GM19023 (cell line): ENCODE measurements around the gene NHERF2.
"Not testable (repeated sequence)": the region's sequence is repeated elsewhere in the genome, so short reads cannot be mapped to it uniquely, and the experiment has no call there.

Source experiments
- ATAC-seq: cut with Tn5 transposase; IDR thresholded peaks from one replicate; pipeline ENCODE4 v1.9.1; 2021; ENCODE audit warnings: mild to moderate bottlenecking, moderate library complexity; ENCODE audit not compliant: unreplicated experiment

NHERF2 gene

GRCh38 chr16:2025251-2025650 is 1.5 kb upstream of the NHERF2 start:
- ATAC-seq = no peak

DNA sequence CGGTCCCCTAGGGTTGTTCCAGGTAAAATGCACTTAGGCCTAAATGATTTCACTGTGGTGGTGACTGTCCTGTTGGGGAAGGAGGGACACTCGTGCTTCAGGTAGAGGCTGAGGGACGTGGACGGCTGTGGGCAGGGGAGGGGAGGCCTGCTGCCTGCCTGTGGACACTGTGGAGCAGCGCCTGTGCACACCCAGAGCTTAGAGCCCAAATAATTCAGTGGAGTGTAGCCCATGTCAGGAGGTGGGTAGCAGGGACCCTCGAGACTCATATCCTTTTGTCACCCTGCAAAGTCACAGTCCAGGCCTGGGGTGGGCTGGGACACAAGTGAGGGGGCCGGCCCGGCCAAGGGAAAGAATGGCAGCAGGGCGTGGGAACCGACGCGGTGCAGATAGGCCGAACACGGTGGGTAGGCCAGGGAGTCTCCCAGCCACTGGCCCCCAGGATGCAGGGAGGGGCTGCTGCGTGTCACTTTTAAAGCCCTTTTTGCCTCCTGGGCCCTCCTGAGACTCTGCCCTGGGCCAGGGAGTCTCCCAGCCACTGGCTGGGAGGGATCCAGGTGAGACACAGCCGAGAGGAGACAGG is 733 bp upstream of the NHERF2 start:
- no peak for ATAC-seq

DNA sequence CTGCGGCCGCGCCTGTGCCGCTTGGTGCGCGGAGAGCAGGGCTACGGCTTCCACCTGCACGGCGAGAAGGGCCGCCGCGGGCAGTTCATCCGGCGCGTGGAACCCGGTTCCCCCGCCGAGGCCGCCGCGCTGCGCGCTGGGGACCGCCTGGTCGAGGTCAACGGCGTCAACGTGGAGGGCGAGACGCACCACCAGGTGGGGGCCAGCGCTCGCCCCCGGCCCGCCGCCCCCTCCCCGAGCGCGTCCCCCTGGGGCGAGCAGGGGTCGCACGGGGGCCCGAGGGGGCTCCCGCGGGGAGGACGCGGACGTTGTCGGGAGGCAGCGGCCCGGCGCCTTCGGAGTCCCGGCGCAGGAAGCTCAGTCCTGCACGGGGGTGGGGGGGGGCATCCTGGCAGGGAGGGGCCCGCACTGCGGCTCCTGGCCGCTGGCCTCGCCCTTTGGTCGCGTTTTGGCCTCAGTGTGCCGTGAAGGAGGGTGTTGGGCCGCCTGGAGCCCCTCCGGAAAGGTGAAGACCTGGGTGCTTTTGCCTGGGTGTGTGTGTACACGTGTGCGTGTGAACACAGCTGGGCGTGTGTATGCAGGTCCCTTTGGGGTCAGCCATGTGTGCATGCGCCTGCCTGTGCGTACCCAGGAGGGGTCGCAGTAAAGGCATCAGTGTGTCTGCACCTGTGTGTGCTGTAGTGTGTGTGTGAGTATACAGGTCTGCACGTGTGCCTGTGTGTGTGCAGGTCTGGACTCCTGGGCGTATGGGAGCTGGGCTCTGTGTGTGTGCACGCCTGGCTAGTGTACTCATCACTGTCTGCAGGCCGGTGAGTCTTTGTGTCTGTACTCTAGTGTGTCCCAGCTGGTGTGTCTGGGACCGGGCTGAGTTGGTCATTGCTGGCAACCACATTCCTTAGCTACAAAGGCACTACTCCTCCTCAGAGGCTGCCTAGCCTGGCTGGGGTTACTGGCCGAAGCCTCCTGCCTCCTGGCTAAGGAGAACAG is 615 bp downstream of the NHERF2 start:
- no peak for ATAC-seq

- no peak for ATAC-seq
Observed at GRCh38 chr16:2028146-2028545, 1.4 kb downstream of the NHERF2 start.

- no peak for ATAC-seq
Observed at GRCh38 chr16:2028620-2029220, 2.0 kb downstream of the NHERF2 start.

- ATAC-seq = no peak
Observed at GRCh38 chr16:2029350-2029749, 2.6 kb downstream of the NHERF2 start.

DNA sequence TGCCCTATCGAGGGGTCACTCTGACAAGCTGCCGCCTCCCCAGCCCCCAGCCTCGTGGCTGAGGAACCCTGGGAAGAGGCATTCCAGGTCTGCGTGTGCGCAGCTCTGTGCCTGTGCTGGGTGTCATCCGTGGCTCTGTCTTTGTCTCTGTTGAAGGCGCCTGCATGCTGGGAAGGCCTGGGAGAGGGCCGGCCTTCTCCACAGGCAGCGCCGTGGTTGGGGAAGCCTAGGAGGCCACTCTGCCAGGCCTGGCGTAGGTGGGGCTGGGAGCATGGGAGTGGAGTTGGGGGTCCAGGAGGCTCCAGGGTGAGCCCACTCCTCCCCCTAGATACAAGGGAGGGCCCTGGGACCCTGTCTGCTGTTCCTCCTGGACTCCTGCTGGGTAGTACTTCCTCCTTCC is 3.3 kb downstream of the NHERF2 start:
- no peak for ATAC-seq

DNA sequence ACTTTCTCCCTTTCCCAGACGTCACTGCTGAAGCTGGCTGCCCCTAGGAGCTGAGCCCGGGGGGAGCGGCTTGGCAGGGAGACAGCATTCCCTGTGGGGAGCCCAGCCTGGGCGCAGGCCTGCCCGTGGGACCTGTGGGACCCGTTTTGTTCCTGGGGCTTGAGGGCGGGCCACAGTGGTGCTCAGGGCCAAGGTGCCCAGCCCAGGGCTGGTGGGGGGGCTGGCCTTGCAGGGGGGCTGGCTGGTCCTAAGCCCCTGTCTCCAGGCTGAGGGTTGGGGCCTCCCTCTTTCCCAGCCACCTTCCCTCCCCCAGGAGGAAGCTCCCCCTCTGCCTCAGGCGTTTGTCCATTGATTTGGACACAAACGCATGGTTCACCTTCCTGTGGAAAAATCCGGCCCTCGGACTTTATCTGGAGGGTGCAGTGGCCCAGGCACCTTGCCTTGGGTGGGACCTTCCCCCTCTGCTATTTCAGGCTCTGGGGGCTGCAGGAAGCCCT is 4.4 kb downstream of the NHERF2 start:
- ATAC-seq = no peak

GRCh38 chr16:2032285-2033056 is 5.8 kb downstream of the NHERF2 start:
- ATAC-seq = no peak

- no peak for ATAC-seq
Observed at GRCh38 chr16:2033057-2033908, 6.6 kb downstream of the NHERF2 start.

DNA sequence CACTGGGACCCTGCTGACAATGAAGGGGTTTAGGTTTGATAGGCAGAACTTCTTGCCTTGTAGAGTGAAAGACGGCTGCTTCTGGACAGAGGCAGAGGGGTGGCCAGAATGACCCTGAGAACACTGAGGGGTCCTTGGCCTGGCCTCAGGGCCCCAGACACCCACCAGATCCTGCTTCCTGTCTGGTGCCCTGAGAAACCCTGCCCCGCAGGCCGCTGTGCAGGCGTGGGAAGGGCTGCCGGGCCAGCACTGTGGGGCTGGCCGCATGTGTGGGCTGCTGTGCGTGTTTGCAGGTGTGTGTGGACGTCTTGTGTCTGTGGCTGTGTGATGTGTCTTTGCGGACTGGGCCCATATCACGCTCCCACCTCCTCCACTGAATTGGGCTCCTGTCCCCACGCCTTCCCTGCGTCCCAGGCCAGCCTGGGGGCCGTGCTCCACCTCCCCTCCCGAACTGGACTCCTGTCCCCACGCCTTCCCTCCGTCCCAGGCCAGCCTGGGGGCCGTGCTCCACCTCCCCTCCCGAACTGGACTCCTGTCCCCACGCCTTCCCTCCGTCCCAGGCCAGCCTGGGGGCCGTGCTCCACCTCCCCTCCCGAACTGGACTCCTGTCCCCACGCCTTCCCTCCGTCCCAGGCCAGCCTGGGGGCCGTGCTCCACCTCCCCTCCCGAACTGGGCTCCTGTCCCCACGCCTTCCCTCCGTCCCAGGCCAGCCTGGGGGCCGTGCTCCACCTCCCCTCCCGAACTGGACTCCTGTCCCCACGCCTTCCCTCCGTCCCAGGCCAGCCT is 7.4 kb downstream of the NHERF2 start:
- ATAC-seq = not testable (repeated sequence)

- no peak for ATAC-seq
Observed at GRCh38 chr16:2034696-2035430, 8.2 kb downstream of the NHERF2 start.

DNA sequence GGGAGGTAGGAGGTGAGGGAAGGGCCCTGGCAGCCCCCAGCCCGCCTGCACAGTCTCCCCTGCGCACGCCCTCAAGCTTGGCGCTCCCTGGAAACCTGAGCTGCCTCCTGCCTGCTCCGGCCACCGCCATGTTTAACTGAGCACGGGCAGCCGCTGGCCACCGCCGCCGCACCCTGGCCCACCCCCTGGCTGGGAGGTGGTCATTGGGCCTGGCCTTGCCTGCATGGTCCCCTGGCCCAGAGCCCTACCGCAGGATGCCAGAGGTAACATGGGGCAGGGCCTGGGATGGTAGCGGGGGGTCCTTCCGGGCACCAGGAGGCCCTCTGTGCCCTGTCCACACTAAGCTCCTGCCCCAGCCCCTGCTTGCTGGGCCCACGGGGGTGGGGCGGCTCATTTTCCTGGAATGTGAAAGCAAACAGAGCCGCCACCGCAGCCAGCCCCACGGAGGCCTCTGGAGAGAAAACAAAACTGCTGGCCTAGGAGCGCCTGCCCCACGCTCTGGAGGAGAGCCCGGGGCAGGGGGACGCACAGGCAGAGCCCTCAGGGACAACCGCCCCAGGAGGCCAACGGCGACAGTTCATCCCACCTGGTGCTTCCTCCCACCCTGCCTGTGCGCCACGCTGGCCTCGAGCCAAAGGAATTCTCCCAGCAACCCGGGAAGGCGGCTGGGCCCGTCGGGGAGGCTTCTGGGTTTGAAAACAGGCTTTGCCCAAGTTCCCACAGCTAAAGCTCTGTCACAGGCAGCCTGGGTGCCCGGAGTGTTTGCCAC is 8.9 kb downstream of the NHERF2 start:
- ATAC-seq = no peak

- no peak for ATAC-seq
Observed at GRCh38 chr16:2036200-2036966, 9.7 kb downstream of the NHERF2 start.

- ATAC-seq = no peak
Observed at GRCh38 chr16:2037115-2037514, 10.4 kb downstream of the NHERF2 start.

- ATAC-seq = no peak
Observed at GRCh38 chr16:2037647-2038381, 11.1 kb downstream of the NHERF2 start.
